Glomerular visceral epithelial cell (primary cell): ENCODE measurements around the gene MT1M.
"Not testable (repeated sequence)": the region's sequence is repeated elsewhere in the genome, so short reads cannot be mapped to it uniquely, and the experiment has no call there.

Experiments
- DNase-seq: peaks from one replicate; pipeline ENCODE4 v3.0.0-alpha.2; 2016; ENCODE audit errors: extremely low spot score

The MT1M gene

GRCh38 chr16:56674570-56674969 lies 42.1 kb downstream of the MT1M start:
- DNase-seq: not testable (repeated sequence)

GRCh38 chr16:56675685-56676210 lies 43.3 kb downstream of the MT1M start:
- no peak for DNase-seq

- no peak for DNase-seq
These were observed 45.0 kb downstream of the MT1M start for GRCh38 chr16:56677474-56677873.

- DNase-seq: no peak
These were observed 46.7 kb downstream of the MT1M start for GRCh38 chr16:56679078-56679730.

GRCh38 chr16:56679818-56680217 lies 47.4 kb downstream of the MT1M start:
- no peak for DNase-seq

GRCh38 chr16:56681939-56682702 lies 49.7 kb downstream of the MT1M start, which contains the start of gene MT1X:
MT1X (plus strand) TSS chr16:56682470; CDS start chr16:56682541, 71 bp downstream.
- peak; percentile 92 for DNase-seq

GRCh38 chr16:56682703-56683397 lies 50.4 kb downstream of the MT1M start:
- no peak for DNase-seq
